ENCODE data around the gene ECE2. TPM values are rescaled to one million over a fixed set of nuclear protein-coding genes. Genes with fewer than 3 reads are reported as not detected.

ECE2 gene
- total and polyA plus RNA-seq, 2 experiments from 2014 or later = not detected

GRCh38 chr3:184234224-184234623 lies 41.6 kb upstream of the ECE2 start:
- peak; percentile 88 for DNase-seq
- no peaks in the 10 kb centered on the region for H4K20me1 ChIP-seq (ENCODE audit: insufficient read depth)
- no peak overlapping the region for H3K4me2 ChIP-seq (ENCODE audit: unreplicated experiment)
- H3K9me2 ChIP-seq (ENCODE audit: insufficient read depth) = no peaks in the 10 kb centered on the region
- H3K27ac ChIP-seq = no peak overlapping the region
- no peak overlapping the region for H3K9ac ChIP-seq
- H3F3A ChIP-seq (ENCODE audit: insufficient read depth) = no peaks in the 10 kb centered on the region
- no peak for TF ChIP-seq EZH2 (IDR thresholded peaks at IDR 0.05; ENCODE audit: insufficient read depth, poor library complexity, severe bottlenecking)
- WGBS, 2 experiments (ENCODE audit: low coverage in 1 of 2, low lambda C conversion rate in 2 of 2, missing lambda C conversion rate in 2 of 2) = 6 to 11% methylated on average over 4 of the region's 4 CpGs
- H3K79me2 ChIP-seq (ENCODE audit: insufficient read depth) = no peaks in the 10 kb centered on the region
- H3K27me3 ChIP-seq (replicated peaks; ENCODE audit: insufficient read depth) = peaks cover 24% of the 10 kb centered on the region
- H3K9me3 ChIP-seq (ENCODE audit: low read depth) = no peaks in the 10 kb centered on the region
- H3K36me3 ChIP-seq (ENCODE audit: low read depth) = no peaks in the 10 kb centered on the region
- no peak overlapping the region for H2AFZ ChIP-seq
- no peak overlapping the region for H3K4me3 ChIP-seq
- no peaks in the 10 kb centered on the region for H3K4me1 ChIP-seq (ENCODE audit: insufficient read depth)
- in situ Hi-C loops (cut with MboI) = no loop called here

- Histone ChIP-seq H3F3A (ENCODE audit: insufficient read depth) (no peaks in the 10 kb centered on the region), H4K20me1 (ENCODE audit: insufficient read depth) (no peaks in the 10 kb centered on the region), H2AFZ (no peak overlapping the region), H3K4me1 (ENCODE audit: insufficient read depth) (no peaks in the 10 kb centered on the region), H3K9ac (no peak overlapping the region), H3K4me2 (ENCODE audit: unreplicated experiment) (no peak overlapping the region), H3K9me2 (ENCODE audit: insufficient read depth) (no peaks in the 10 kb centered on the region), H3K4me3 (no peak overlapping the region), H3K79me2 (ENCODE audit: insufficient read depth) (no peaks in the 10 kb centered on the region), H3K27ac (no peak overlapping the region), H3K27me3 (replicated peaks; ENCODE audit: insufficient read depth) (peaks cover 20% of the 10 kb centered on the region), H3K36me3 (ENCODE audit: low read depth) (no peaks in the 10 kb centered on the region), H3K9me3 (ENCODE audit: low read depth) (no peaks in the 10 kb centered on the region)
- TF ChIP-seq EZH2 (IDR thresholded peaks at IDR 0.05; ENCODE audit: insufficient read depth, poor library complexity, severe bottlenecking) = no peak
- 78 to 80% methylated on average over 18 to 19 of the region's 19 CpGs for WGBS, 2 experiments (ENCODE audit: low coverage in 1 of 2, low lambda C conversion rate in 2 of 2, missing lambda C conversion rate in 2 of 2)
- DNase-seq = no peak
- in situ Hi-C loops (cut with MboI) = no loop called here
These were observed 41.0 kb upstream of the ECE2 start for GRCh38 chr3:184234671-184235380.

DNA sequence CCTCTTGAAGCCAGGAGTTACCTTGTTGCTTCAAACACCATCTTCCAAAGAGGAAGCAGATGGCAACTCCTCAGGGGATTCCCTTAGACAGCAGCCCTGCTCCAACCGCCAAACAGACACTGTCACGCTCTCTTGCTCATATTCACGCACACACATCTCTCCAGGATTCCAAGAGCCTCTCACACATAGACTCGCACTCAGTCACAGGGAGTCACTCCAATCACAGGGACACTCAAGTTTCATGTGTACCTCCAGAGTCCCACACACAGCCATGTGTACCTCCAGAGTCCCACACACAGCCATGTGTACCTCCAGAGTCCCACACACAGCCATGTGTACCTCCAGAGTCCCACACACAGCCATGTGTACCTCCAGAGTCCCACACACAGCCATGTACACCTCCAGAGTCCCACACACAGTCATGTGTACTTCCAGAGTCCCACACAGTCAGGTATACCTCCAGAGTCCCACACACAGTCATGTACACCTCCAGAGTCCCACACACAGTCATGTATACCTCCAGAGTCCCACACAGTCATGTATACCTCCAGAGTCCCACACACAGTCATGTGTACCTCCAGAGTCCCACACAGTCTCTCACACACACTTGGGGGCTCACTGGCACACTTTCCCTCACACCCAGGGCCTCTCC lies 40.3 kb upstream of the ECE2 start:
- Histone ChIP-seq H3K9me2 (ENCODE audit: insufficient read depth) (no peaks in the 10 kb centered on the region), H3K9ac (no peak overlapping the region), H4K20me1 (ENCODE audit: insufficient read depth) (no peaks in the 10 kb centered on the region), H3K4me2 (ENCODE audit: unreplicated experiment) (no peak overlapping the region), H3K79me2 (ENCODE audit: insufficient read depth) (no peaks in the 10 kb centered on the region), H3K27me3 (replicated peaks; ENCODE audit: insufficient read depth) (peaks cover 13% of the 10 kb centered on the region), H3K36me3 (ENCODE audit: low read depth) (no peaks in the 10 kb centered on the region), H3K27ac (no peak overlapping the region), H3K4me1 (ENCODE audit: insufficient read depth) (no peaks in the 10 kb centered on the region), H3K9me3 (ENCODE audit: low read depth) (no peaks in the 10 kb centered on the region), H2AFZ (no peak overlapping the region), H3K4me3 (no peak overlapping the region), H3F3A (ENCODE audit: insufficient read depth) (no peaks in the 10 kb centered on the region)
- peak; percentile 12 for DNase-seq
- in situ Hi-C loops (cut with MboI) = no loop called here
- 51% methylated on average over 4 of the region's 4 CpGs for WGBS, 2 experiments (ENCODE audit: low coverage in 1 of 2, low lambda C conversion rate in 2 of 2, missing lambda C conversion rate in 2 of 2)
- TF ChIP-seq EZH2phosphoT487 (IDR thresholded peaks at IDR 0.05; ENCODE audit: insufficient read depth, low read depth) (no peak), EZH2 (IDR thresholded peaks at IDR 0.05; ENCODE audit: insufficient read depth, poor library complexity, severe bottlenecking) (no peak)

DNA sequence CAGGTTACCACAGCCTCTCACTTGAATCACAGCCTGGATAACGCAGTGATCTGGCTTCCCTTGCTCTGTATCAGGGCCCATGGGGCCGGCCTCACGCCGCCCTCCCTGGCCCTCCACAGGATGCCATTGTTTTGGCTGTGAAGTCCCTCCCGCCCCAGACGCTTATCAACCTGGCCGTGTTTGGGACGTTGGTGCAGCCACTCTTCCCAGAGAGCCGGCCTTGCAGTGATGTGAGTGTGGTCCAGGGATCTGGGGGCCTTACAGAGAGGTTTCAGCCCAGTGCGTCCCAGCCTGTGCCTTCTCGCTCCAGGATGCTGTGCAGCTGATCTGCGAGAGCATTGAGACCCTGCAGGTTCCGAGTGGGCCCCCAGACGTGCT lies 39.8 kb upstream of the ECE2 start:
- Histone ChIP-seq H3K4me1 (ENCODE audit: insufficient read depth) (no peaks in the 10 kb centered on the region), H3K9me3 (ENCODE audit: low read depth) (no peaks in the 10 kb centered on the region), H3K9me2 (ENCODE audit: insufficient read depth) (no peaks in the 10 kb centered on the region), H3K36me3 (ENCODE audit: low read depth) (no peaks in the 10 kb centered on the region), H3K4me2 (ENCODE audit: unreplicated experiment) (no peak overlapping the region), H4K20me1 (ENCODE audit: insufficient read depth) (no peaks in the 10 kb centered on the region), H3K27ac (no peak overlapping the region), H3F3A (ENCODE audit: insufficient read depth) (no peaks in the 10 kb centered on the region), H3K9ac (no peak overlapping the region), H3K4me3 (no peak overlapping the region), H3K27me3 (replicated peaks; ENCODE audit: insufficient read depth) (peaks cover 10% of the 10 kb centered on the region), H2AFZ (no peak overlapping the region), H3K79me2 (ENCODE audit: insufficient read depth) (no peaks in the 10 kb centered on the region)
- no peak for TF ChIP-seq EZH2 (IDR thresholded peaks at IDR 0.05; ENCODE audit: insufficient read depth, poor library complexity, severe bottlenecking)
- no peak for TF ChIP-seq EZH2phosphoT487 (IDR thresholded peaks at IDR 0.05; ENCODE audit: insufficient read depth, low read depth)
- 41 to 43% methylated on average over 14 of the region's 14 CpGs for WGBS, 2 experiments (ENCODE audit: low coverage in 1 of 2, low lambda C conversion rate in 2 of 2, missing lambda C conversion rate in 2 of 2)
- DNase-seq = no peak
- in situ Hi-C loops (cut with MboI) = no loop called here
